K562 (cell line): Measurements from ENCODE around the gene UTP11. TPM values are rescaled to one million over a fixed set of nuclear protein-coding genes. Genes with fewer than 3 reads are reported as not detected.

Source experiments
- ATAC-seq: fragments of 200-7000 bp; cut with Tn5 transposase; 3 replicates; pipeline ENCODE4 v1.9.1; 2020; ENCODE audit warnings: moderate library complexity
- BruUV-seq: library from RNA; stranded (reverse); fragments of 400-500 nt; replicated peaks from 2 replicates; lab custom pipeline; 2021; lab: Mats Ljungman, UMichigan
- CTCF ChIA-PET: fragments of 300-600 bp; formaldehyde crosslinking; extraction: SDS; loops from one replicate; lab custom pipeline; 2021; ENCODE audit warnings: low intra/inter-chr PET ratio; lab: Yijun Ruan, JAX
- POLR2A ChIA-PET: fragments of 300-600, 350-650 bp; sonication (Branson Sonifier 250); formaldehyde crosslinking; extraction: SDS; loops from one replicate; lab custom pipeline; 2021; ENCODE audit warnings: antibody characterized with exemption, inconsistent platforms; lab: Yijun Ruan, JAX
- DNase-seq, 4 experiments: peaks; one replicate each; pipeline versions ENCODE4 v3.0.0 to v3.0.0-alpha.2; 2011 to 2018; ENCODE audit warnings: low spot score in 3 of 4, mixed read lengths in 3 of 4; ENCODE audit errors: extremely low read depth in 1 of 4
- FAIRE-seq: peaks from 2 replicates; lab custom pipeline; 2011; peaks lifted over from hg19 to GRCh38; lab: Jason Lieb, UNC
- H2AFZ ChIP-seq: 2 replicates; pipeline ENCODE4 v1.6.0; 2011; ENCODE audit warnings: low read depth, low read length, control low read depth, inconsistent platforms
- H3K27ac ChIP-seq: fragments of 200-600 bp; 3 replicates; pipeline ENCODE4 v1.8.0; 2011; ENCODE audit warnings: low read depth, mild to moderate bottlenecking, control low read depth, inconsistent platforms, low read length, moderate library complexity, mixed read lengths; ENCODE audit errors: extremely low read depth
- H3K27me3 ChIP-seq, 2 experiments: fragments of 300-600 bp in 1 of 2; 2 replicates in 1 of 2; 3 replicates in 1 of 2; pipeline versions ENCODE4 v1.6.0 to v1.8.0; 2011; ENCODE audit warnings: inconsistent platforms in 2 of 2, low read length in 2 of 2, mild to moderate bottlenecking in 1 of 2, mixed read lengths in 1 of 2, moderate library complexity in 1 of 2; ENCODE audit not compliant: control insufficient read depth in 2 of 2, insufficient read depth in 2 of 2
- H3K36me3 ChIP-seq: fragments of 300-600 bp; 3 replicates; pipeline ENCODE4 v1.8.0; 2011; ENCODE audit warnings: mild to moderate bottlenecking, low read length, inconsistent platforms; ENCODE audit not compliant: control insufficient read depth, insufficient read depth
- H3K4me1 ChIP-seq, 2 experiments: fragments of 200-600 bp in 1 of 2; replicated peaks in 1 of 2; 2 replicates in 1 of 2; 3 replicates in 1 of 2; pipeline versions ENCODE4 v1.5.1 to v1.8.0; 2011; ENCODE audit warnings: inconsistent platforms in 2 of 2, low read length in 2 of 2, mild to moderate bottlenecking in 1 of 2, mixed read lengths in 1 of 2, moderate library complexity in 1 of 2; ENCODE audit not compliant: control insufficient read depth in 2 of 2, insufficient read depth in 2 of 2
- H3K4me2 ChIP-seq: 2 replicates; pipeline ENCODE4 v1.6.1; 2011; ENCODE audit warnings: low read length, control low read depth, inconsistent platforms, mixed read lengths; ENCODE audit not compliant: insufficient read depth
- H3K4me3 ChIP-seq: fragments of 200-600 bp; sonication (generic), shearing (Covaris generic); 2 replicates; pipeline ENCODE4 v1.5.1; 2016; ENCODE audit warnings: control low read depth, inconsistent platforms
- H3K79me2 ChIP-seq: fragments of 200-600 bp; 3 replicates; pipeline ENCODE4 v1.8.0; 2011; ENCODE audit warnings: low read length, inconsistent platforms; ENCODE audit not compliant: control insufficient read depth, insufficient read depth
- H3K9ac ChIP-seq, 2 experiments: 2 replicates each; pipeline versions ENCODE4 v1.6.0 to v1.6.1; 2011; ENCODE audit warnings: low read depth in 2 of 2, low read length in 2 of 2, control low read depth in 1 of 2, inconsistent platforms in 1 of 2, mild to moderate bottlenecking in 1 of 2, mixed read lengths in 1 of 2; ENCODE audit not compliant: insufficient read depth in 1 of 2
- H3K9me1 ChIP-seq: one replicate; pipeline ENCODE4 v1.6.0; 2011; ENCODE audit warnings: inconsistent platforms, mild to moderate bottlenecking, low read length, moderate library complexity; ENCODE audit not compliant: control insufficient read depth, insufficient read depth
- H3K9me3 ChIP-seq: replicated peaks from 2 replicates; pipeline ENCODE4 v1.5.1; 2011; ENCODE audit warnings: low read depth, low read length, inconsistent platforms; ENCODE audit not compliant: control insufficient read depth, insufficient read depth
- H4K20me1 ChIP-seq: replicated peaks from 2 replicates; pipeline ENCODE4 v1.6.1; 2011; ENCODE audit warnings: low read length, inconsistent platforms, mixed read lengths; ENCODE audit not compliant: control insufficient read depth, insufficient read depth
- BCOR ChIP-seq: fragments of 450-650 bp; IDR thresholded peaks from 2 replicates; pipeline ENCODE4 v1.6.1; 2016
- BHLHE40 ChIP-seq: IDR thresholded peaks from 2 replicates; pipeline ENCODE4 v1.6.1; 2011; ENCODE audit warnings: low read length, improper control_type of control experiment
- CC2D1A ChIP-seq: fragments of 450-650 bp; IDR thresholded peaks from 2 replicates; pipeline ENCODE4 v1.6.1; 2017; ENCODE audit warnings: mild to moderate bottlenecking
- CEBPB ChIP-seq: fragments of 450-650 bp; IDR thresholded peaks from 2 replicates; pipeline ENCODE4 v1.6.1; 2016; ENCODE audit warnings: missing genetic modification characterization, missing compliant biosample characterization
- DMBX1 ChIP-seq: fragments of 250-450 bp; sonication (Bioruptor Pico); IDR thresholded peaks from 2 replicates; pipeline ENCODE4 v1.8.0; 2022; ENCODE audit warnings: inconsistent platforms, mild to moderate bottlenecking, moderate library complexity, borderline replicate concordance
- ESRRB ChIP-seq: fragments of 250-450 bp; sonication (Bioruptor Pico); IDR thresholded peaks from 2 replicates; pipeline ENCODE4 v1.5.0; 2020; ENCODE audit warnings: mild to moderate bottlenecking, moderate library complexity, borderline replicate concordance
- HNRNPLL ChIP-seq: fragments of 200-400 bp; formaldehyde crosslinking; IDR thresholded peaks from 2 replicates; pipeline ENCODE4 v1.6.1; 2017; ENCODE audit warnings: low read length, low read depth, mild to moderate bottlenecking; ENCODE audit not compliant: poor library complexity, severe bottlenecking
- MTA1 ChIP-seq: fragments of 450-650 bp; IDR thresholded peaks from 2 replicates; pipeline ENCODE4 v1.6.1; 2017; ENCODE audit warnings: borderline replicate concordance
- NCOR1 ChIP-seq: fragments of 450-650 bp; IDR thresholded peaks from 2 replicates; pipeline ENCODE4 v1.6.1; 2016; ENCODE audit warnings: mild to moderate bottlenecking, moderate library complexity
- NRF1 ChIP-seq, 2 experiments: fragments of 450-650 bp; IDR thresholded peaks in 1 of 2; conservative IDR thresholded peaks in 1 of 2; 2 replicates each; pipeline ENCODE4 v1.6.1; 2014; ENCODE audit warnings: mild to moderate bottlenecking in 2 of 2
- PHF20 ChIP-seq: fragments of 450-650 bp; IDR thresholded peaks from 2 replicates; pipeline ENCODE4 v1.6.1; 2018; ENCODE audit not compliant: partially characterized antibody
- PTRF ChIP-seq: fragments of 450-650 bp; IDR thresholded peaks from 2 replicates; pipeline ENCODE4 v1.6.1; 2016; ENCODE audit warnings: mild to moderate bottlenecking, missing genetic modification characterization, missing compliant biosample characterization
- SRSF1 ChIP-seq: fragments of 200-400 bp; formaldehyde crosslinking; IDR thresholded peaks from 2 replicates; pipeline ENCODE4 v1.6.1; 2017; ENCODE audit warnings: mild to moderate bottlenecking, low read depth, low read length, moderate library complexity
- VEZF1 ChIP-seq: fragments of 200-800 bp; sonication (Bioruptor generic); IDR thresholded peaks from 2 replicates; pipeline ENCODE4 v1.6.1; 2017; ENCODE audit warnings: missing genetic modification characterization, missing compliant biosample characterization
- XRCC4 ChIP-seq: IDR thresholded peaks from one replicate; pipeline ENCODE4 v1.6.1; 2011; ENCODE audit not compliant: insufficient read depth, insufficient read length; ENCODE audit errors: extremely low read depth
- ZBTB7A ChIP-seq: IDR thresholded peaks from 2 replicates; pipeline ENCODE4 v1.6.1; 2011; ENCODE audit warnings: low read depth, mild to moderate bottlenecking, low read length, moderate library complexity, borderline replicate concordance; ENCODE audit not compliant: control insufficient read depth
- ZNF146 ChIP-seq: IDR thresholded peaks from one replicate; pipeline ENCODE4 v1.6.1; 2018; ENCODE audit warnings: missing compliant biosample characterization; ENCODE audit not compliant: unreplicated experiment
- ZNF695 ChIP-seq: fragments of 450-650 bp; formaldehyde crosslinking; IDR thresholded peaks from 2 replicates; pipeline ENCODE4 v1.4.0; 2020; ENCODE audit warnings: mild to moderate bottlenecking, moderate library complexity
- ZNF77 ChIP-seq: fragments of 250-450 bp; sonication (Bioruptor Pico); IDR thresholded peaks from 2 replicates; pipeline ENCODE4 v1.5.0; 2020
- WGBS: fragments of 100-300 bp; shearing (Covaris generic); methylation state at CpG from one replicate; pipeline ENCODE4 v1.1.6; 2016; ENCODE audit warnings: low coverage, mixed read lengths; ENCODE audit not compliant: insufficient coverage; ENCODE audit errors: missing lambda C conversion rate; 5-methylcytosine and 5-hydroxymethylcytosine counted together
- in situ Hi-C: fragments of 300-500 bp; cut with MboI; formaldehyde crosslinking; loops from 4 replicates; pipeline ENCODE4 v1.15.0; 2018; ENCODE audit warnings: inconsistent platforms, mixed read lengths
- intact Hi-C: fragments of 100-400 bp; cut with micrococcal nuclease; formaldehyde crosslinking; loops from 2 replicates; pipeline ENCODE4 v1.14.2; 2022
- polyA plus RNA-seq, 8 experiments: library from polyadenylated mRNA; depleted of rRNA in 4 of 8; stranded (reverse) in 5 of 8; unstranded in 3 of 8; fragments of >200 nt; fragmentation: Nextera tagmentation in 2 of 8; fragmentation: Illumina TruSeq in 1 of 8; extraction: Ambion mirVana in 2 of 8; extraction: Trizol in 1 of 8; gene quantifications; 2 replicates each; pipeline versions ENCODE4 v1.2.1 to v1.2.3, GENCODE V29; 2011 to 2014; ENCODE audit warnings: inconsistent platforms in 1 of 8, missing spikeins in 1 of 8
- total RNA-seq, 7 experiments: library from RNA; depleted of rRNA in 6 of 7; stranded (reverse); fragments of >200 nt in 6 of 7; fragmentation: Illumina TruSeq in 2 of 7; extraction: Trizol in 2 of 7; gene quantifications; 2 replicates each; pipeline versions ENCODE4 v1.2.1 to v1.2.3, GENCODE V29; 2011 to 2021; ENCODE audit warnings: low replicate concordance in 1 of 7

UTP11 gene
- total and polyA plus RNA-seq, 9 of the 15 experiments (the other 6 are each of a cell fraction or from before 2014, with no cell fraction given), result 91.1 to 378 (median 221) TPM

GRCh38 chr1:38073534-38074301 is 61.2 kb downstream of the UTP11 start:
- CTCF ChIA-PET, result no interaction called here

More at GRCh38 chr1:38073534-38074301, 61.2 kb downstream of the UTP11 start:
- Histone ChIP-seq H3K4me1 (peaks cover 0 to 3% of the 10 kb centered on the region in 2 experiments; a peak in 1 of 5 replicates), H3K9me1 (no peaks in the 10 kb centered on the region), H3K79me2 (no peaks in the 10 kb centered on the region), H4K20me1 (peaks cover 20% of the 10 kb centered on the region), H2AFZ (no peak overlapping the region), H3K4me2 (no peak overlapping the region), H3K27me3 (peaks cover 10 to 40% of the 10 kb centered on the region in 2 experiments; a peak in 4 of 5 replicates), H3K9me3 (no peaks in the 10 kb centered on the region), H3K4me3 (no peak overlapping the region), H3K27ac (no peak overlapping the region), H3K9ac (no peak overlapping the region), H3K36me3 (no peaks in the 10 kb centered on the region)
- no TSS peak for BruUV-seq
- FAIRE-seq, result no peak
- POLR2A ChIA-PET, result interaction anchor here (1.0 to 1.1 kb wide), 2 partner anchors 9 to 13 kb away, joined by 3 to 4 read pairs; no protein-coding TSS in a partner anchor
- no peak for DNase-seq
- TF ChIP-seq ZBTB7A, result no peak
- no peak for TF ChIP-seq ZNF695 (CRISPR knock-in tag)
- TF ChIP-seq ZNF77 (CRISPR knock-in tag), result no peak
- no peak for TF ChIP-seq NCOR1
- no peak for TF ChIP-seq VEZF1 (CRISPR knock-in tag)
- TF ChIP-seq CC2D1A, result no peak
- TF ChIP-seq BCOR, result no peak
- TF ChIP-seq SRSF1, result no peak
- TF ChIP-seq XRCC4, result no peak
- TF ChIP-seq PTRF, result no peak
- no peak for TF ChIP-seq MTA1
- no peak for TF ChIP-seq DMBX1 (CRISPR knock-in tag)
- no peak for TF ChIP-seq HNRNPLL
- no peak for TF ChIP-seq ESRRB (CRISPR knock-in tag)
- no peak for TF ChIP-seq CEBPB
- TF ChIP-seq PHF20, result no peak
- no peak for TF ChIP-seq NRF1 (conservative IDR thresholded peaks at IDR 0.05 in 1 of 2, IDR thresholded peaks at IDR 0.05 in 1 of 2)
- no peak for TF ChIP-seq BHLHE40
- TF ChIP-seq ZNF146, result no peak
- intact Hi-C loops (loop anchor here (5.0 kb wide), 1 partner anchor 36 kb away; no protein-coding TSS in a partner anchor), in situ Hi-C loops (no loop called here)
- ATAC-seq, result no peak
- WGBS, result 0% methylated on average over 9 of the region's 9 CpGs
